Epithelial cell of proximal tubule (primary cell): Measurements from ENCODE around the gene PSMD11. TPM values are rescaled to one million over a fixed set of nuclear protein-coding genes. Genes with fewer than 3 reads are reported as not detected.

Experiments
- DNase-seq: peaks from one replicate; pipeline ENCODE4 v3.0.0-alpha.2; 2011; ENCODE audit warnings: low read depth
- H3K4me3 ChIP-seq: 2 replicates; pipeline ENCODE4 v1.5.1; 2011; ENCODE audit warnings: low read depth, mild to moderate bottlenecking, low read length
- CTCF ChIP-seq: conservative IDR thresholded peaks from 2 replicates; pipeline ENCODE4 v1.5.1; 2012; ENCODE audit warnings: low read depth, mild to moderate bottlenecking, low read length
- total RNA-seq: library from RNA; depleted of rRNA; stranded (reverse); fragments of >200 nt; gene quantifications from 2 replicates; pipeline ENCODE4 v1.2.3, GENCODE V29; 2015

Gene PSMD11
- total RNA-seq, 1 donor from 2014 or later, result 90.3 TPM

- no peak overlapping the region for H3K4me3 ChIP-seq
- no peak for DNase-seq
- no peak for TF ChIP-seq CTCF
Observed at GRCh38 chr17:32489320-32490100, 45.2 kb downstream of the PSMD11 start.

GRCh38 chr17:32490101-32490482, 45.8 kb downstream of the PSMD11 start:
- TF ChIP-seq CTCF, result no peak
- no peak overlapping the region for H3K4me3 ChIP-seq
- DNase-seq, result no peak

GRCh38 chr17:32491371-32492263, 47.3 kb downstream of the PSMD11 start:
- TF ChIP-seq CTCF, result no peak
- no peak for DNase-seq
- H3K4me3 ChIP-seq, result no peak overlapping the region

- no peak for TF ChIP-seq CTCF
- no peak overlapping the region for H3K4me3 ChIP-seq
- DNase-seq, result no peak
Observed at GRCh38 chr17:32492264-32492589, 47.9 kb downstream of the PSMD11 start.

DNA sequence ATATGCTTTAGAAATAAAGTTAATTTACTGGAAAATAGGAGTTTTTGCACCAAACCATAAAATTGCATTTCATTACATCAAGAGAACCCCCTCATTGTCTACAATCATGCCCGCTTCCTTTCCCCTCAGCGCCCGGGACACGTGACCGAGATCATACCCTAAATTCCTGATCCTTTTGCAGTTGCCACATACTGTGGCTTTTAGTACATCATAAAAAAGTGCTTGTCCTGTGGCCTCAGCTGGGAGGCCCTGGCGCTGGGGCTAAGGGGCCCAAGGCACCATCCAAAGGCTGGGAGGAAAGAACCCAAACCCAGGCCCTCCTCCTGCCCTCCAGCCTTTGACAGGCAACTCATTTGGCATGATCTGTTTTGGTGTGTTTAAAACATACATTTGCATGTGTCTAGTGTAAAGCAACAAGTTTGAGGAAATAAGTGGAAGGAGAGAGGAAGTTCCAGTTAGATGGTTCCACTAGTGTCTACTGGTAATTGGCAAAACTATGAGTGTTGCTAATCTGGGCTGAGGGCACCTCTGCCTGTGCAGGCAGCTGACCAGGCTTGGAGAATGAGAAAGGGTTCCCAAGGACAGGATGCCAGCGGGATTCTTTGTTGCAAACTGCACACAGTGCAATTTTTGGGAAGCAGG, 48.5 kb downstream of the PSMD11 start:
- H3K4me3 ChIP-seq, result no peak overlapping the region
- DNase-seq, result no peak
- TF ChIP-seq CTCF, result no peak

GRCh38 chr17:32493571-32493970, 49.3 kb downstream of the PSMD11 start:
- no peak overlapping the region for H3K4me3 ChIP-seq
- no peak for DNase-seq
- no peak for TF ChIP-seq CTCF
